ENCODE measurements around the gene TMC8.

TMC8 gene

DNA sequence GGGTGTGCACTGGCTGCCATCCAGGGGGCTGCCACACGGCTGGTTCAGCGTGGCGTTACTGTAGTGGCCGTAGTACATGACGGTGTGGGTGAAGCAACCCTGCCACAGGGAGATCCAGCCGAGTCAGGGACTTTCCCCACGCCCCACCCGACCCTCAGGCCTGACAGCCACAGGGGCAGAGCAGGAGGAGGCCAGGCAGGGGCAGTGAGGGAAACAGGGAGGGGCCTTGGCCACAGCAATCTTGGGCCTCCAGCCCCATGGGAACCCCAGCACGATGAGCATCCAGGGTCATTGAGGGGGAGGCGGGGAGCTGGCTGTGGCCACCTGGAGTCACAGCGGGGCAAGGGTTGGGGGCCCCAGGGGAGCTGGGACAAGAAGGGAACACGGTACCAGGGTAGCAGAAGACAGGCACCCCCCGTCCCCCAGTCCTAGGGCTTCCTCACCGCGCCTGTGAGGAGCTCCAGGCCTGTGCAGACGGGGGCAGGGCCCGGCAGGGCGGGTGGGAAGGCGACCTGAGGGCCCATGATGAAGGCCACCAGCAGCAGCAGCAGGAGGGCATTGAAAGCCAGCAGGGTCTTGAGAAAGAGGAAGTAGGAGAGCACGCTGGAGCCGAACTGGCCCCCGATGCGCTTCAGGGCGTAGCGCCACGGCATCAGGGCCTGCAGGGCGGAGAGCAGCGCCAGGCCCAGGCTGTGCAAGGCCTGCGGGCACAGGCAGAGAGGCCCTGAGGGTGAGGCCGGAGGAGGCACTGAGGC is 6.3 kb upstream of the TMC8 start:
- DNase-seq (ENCODE audit: low read depth) = no peak

DNA sequence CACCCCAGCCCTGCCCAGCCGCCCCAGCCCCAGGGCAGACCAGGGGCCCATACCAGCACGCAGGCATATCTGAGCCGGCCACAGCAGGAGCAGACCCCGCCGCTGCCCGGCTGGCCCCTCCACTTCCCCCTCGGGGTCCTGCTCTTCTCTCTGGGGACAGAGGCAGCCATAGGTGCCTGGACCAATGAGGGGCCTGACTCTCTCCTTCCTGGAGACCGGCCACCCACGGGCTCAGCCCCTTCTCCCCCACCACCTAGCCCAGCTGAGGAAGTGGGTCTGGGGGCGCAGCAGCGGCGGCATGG is 5.8 kb upstream of the TMC8 start:
- no peak for DNase-seq (ENCODE audit: low read depth)

DNA sequence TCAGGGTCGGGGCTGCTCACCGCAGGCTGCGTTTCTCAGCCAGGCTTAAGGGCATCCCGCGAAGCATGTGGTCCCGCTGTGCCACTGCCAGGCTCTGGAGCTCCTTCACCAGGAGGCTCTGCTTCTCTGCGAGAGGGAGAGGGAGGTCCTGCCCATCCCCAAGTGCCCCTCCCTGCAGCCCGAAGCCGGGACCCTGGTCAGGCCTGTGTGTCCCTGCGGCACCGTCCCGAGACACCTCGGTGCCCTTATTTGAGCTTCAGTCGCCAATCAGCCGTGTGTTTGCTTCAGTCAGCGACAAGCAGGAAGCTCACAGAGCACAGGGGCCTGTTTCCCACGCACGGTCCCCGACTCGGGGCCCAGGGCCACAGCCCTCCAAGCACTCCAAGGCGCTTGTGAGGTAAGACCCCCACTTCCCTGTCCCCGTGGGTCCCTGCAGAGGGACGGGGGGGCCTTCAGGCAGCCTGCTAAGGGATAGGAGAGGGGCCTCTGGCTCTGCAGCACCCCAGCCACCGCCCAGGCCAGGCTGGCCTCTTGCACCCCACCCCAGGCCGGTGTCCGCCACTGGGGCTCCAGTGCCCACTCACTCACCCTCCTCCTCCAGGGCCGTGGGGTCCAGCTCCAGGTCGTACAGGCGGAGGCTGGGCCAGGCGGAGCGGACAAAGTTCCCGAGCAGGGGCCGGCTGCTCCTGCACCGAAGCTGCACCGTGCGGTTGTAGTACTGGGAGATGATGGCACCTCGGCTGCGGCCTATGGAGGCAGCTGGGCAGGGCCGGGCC is 5.2 kb upstream of the TMC8 start:
- no peak for DNase-seq (ENCODE audit: low read depth)

DNA sequence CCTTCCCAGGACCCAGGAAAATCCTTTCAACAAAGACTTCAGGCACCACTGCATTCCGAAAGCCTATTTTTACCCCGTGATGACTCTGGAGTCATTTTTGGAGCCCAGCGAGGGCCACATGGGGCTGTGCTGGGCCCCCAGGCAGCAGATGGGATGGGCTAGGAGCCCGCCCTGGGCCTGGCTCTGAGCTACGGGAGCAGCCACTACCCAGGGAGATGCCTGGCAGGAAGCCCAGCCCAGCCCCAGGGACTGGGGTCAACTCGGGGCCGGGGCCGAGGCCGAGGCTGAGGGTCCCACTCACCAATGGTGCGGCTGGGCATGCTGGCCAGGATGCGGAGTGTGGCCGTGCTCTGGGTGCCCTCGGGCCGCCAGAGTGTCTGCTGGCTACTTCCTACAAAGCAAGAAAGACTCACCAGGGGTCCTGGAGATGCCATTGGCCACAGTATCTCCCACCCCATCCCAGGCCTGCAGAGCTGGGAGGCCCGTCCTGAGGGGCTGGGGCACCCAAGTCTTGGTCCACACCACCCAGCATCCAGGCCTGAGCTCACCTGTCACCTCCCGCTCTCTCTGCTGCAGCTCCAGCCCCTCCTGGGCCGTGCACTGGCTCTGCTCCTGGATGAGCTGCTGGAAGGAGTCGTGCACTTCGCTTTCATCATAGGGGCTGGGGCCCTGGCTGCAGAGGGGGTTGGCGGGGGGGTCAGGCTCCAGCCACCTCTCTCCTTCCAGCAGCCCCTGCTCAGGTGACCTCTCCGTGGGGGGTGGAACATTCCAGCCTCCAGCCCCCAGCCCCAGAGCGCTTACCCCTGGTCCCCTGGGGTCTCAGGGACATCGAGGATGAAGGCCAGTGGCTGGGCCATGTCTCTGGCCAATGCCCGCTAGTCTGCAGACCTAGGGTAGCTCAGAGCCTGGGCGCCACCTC is 4.3 kb upstream of the TMC8 start:
- DNase-seq (ENCODE audit: low read depth) = no peak

DNA sequence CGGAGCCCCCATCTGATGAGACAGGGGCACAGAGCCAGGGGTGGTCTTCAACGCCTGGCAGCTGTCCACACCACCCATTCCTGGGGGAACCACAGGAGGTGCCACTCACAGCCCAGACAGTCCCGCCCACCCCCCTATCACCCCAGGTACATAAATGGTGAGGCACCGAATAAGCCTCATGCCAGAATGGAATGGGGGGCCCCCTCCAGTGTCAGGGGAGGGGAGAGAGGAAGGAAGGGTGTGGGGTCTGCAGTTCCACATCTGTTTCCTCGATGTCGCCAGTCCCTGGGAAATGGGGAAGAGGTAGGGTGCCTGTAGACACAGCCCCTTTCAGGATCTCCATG is 3.7 kb upstream of the TMC8 start:
- no peak for DNase-seq (ENCODE audit: low read depth)

DNA sequence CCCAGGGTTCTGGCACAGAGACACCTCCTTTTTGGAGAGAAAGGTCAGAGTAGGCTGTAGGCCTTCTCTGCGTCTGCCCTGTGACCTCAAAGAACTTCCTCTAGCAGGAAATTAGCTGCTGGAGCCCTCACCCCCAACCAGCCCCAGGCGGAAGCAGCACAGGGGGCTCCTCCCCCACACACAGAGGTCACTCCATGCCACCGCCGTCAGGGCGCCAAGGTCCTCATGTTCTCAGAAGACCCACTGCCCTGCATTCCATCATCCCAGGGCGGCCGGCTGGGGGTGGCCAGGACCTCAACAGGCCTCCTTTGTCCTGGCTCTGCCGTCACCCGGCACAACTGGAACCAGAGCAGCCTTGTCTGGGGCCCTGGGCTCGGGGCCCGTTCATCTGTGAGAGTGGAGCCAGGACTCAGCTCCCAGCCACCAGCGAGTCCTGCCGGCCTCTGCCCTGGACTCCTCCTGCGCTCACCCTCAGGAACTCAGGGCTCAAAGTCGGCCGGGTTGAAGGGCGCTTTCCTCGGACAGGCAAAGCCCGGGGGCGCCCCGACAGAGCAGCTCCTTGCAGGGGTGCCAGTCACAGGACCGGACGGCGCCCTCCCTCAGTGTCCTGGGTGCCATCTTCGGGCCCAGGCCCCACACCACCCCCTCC is 3.2 kb upstream of the TMC8 start:
- peak; percentile 41 for DNase-seq (ENCODE audit: low read depth)

DNA sequence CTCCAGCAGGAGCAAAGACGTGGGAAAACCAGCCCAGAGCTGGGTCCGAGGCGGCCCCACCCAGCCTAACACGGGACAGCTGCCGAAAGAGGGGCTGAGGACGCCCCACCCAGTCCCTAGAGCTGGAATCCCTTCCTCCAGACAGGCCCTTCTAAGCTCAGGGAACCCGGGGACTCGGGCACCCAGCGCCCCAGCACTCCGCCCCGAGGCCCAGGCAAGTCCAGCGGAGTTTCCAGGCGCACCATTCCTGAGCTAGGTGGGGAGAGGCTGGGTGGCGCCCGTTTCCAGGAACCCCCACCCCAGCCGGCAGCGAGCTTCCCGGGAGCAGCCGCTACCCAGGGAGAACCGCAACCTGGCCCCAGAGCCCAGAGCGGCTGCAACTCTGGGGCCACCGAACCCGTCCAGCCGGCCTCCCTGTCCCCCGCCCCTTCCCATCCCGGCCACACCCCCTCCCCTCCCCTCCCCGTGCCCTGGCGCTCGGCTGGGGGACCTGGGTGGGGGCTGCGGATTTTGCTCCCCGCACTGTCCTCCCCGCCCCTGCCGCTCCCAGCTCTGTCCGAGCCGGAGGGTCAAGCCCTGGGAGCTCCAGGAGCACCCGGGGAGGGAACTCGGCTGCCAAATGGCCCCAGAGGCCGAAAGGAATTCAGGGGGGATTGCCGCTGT is 2.6 kb upstream of the TMC8 start:
- DNase-seq (ENCODE audit: low read depth) = no peak

DNA sequence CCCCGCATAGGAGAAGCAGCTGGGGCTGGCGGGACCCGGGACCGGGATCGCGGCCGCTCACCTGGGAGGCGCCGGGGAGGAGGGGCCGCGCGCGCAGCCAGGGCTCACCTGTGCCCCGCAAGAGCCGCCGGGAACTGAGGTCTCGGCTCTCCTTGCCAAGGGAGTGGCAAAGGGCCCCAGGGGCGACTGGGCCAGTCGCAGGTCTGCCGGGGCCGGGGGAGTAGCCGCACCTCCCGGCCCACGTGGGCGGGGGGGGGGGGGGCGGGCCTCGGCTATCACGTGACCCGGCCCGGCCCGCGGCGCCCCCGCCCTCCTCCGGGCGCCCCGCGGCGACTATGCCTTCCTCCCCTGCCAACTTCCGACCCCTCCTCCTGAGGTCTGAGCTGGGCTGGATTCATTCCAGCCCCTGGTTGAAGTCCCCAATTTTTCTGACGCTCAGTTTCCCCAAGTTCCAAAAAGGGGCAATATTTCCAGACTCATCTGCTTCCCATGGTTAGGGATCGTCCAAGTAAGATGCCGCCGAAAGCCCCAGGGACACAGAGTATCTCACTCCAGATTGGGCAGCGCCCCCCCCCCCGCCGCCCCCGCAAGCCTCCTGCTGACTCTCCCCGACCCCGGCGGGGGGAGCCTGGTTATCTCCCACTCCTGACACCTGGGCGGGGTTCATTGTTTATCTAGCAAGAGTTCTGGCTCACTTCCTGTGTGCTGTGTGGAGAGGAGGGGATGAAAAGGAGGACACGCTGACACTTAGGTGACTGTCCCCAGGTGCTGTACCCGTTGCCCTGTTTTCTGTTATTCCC is 1.8 kb upstream of the TMC8 start, which contains the start of gene TMC6:
TMC6 (minus strand) TSS at position 205 of the 800 bp plus-strand sequence. CDS start 1,923 bp downstream, outside the sequence.
- DNase-seq (ENCODE audit: low read depth) = peak; percentile 55

DNA sequence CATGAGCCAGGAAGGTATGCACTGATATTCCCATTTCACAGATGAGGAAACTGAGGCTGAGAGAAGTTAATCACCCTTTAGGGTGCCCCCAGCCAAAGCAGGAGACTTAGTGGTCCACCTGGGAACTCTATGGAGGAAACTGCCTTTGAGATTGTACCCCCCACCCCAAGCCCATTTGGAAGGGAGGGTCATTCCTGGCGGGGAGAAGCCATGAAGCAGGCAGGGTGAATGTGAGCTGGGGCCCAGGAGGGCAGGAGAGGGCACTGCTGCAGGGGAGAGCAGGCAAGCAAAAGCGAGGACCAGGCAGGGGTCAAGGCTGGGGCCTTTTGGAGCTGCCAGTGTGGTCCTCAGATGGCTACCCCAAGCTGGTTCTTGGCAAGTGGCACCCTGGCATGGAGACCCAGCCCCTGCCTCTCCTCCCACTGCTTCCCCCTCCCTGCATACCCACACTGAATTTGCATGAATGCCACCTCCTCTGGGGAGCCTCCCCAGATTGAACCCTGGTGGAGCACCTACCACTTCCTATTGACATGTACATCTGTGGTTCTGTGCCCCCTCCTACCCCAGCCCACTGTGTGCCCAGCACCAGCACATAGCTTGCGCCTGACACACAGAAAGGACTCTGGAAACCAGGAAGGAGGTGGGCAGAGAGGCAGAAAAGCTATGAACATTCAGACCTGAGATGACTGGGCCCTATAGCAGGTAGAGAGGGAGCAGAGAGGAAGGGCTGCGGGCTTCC is 1.1 kb upstream of the TMC8 start:
- DNase-seq (ENCODE audit: low read depth) = no peak

DNA sequence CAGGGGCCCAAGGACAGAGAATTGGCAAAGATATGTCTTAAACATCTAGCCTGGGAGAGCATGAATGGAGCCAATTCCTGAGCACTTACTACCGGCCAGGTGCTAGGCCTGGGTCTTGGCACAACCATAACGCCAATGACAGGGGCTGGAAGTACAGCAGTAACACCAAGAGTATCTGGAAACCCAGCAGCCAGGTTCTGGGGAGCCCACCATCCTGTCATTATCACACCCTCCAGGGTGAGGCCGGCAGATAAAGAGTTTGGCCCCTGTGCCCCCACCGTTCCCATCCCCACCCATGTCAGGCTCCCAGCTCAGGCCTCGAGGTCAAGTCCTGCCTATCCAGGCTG is 508 bp upstream of the TMC8 start:
- no peak for DNase-seq (ENCODE audit: low read depth)

DNA sequence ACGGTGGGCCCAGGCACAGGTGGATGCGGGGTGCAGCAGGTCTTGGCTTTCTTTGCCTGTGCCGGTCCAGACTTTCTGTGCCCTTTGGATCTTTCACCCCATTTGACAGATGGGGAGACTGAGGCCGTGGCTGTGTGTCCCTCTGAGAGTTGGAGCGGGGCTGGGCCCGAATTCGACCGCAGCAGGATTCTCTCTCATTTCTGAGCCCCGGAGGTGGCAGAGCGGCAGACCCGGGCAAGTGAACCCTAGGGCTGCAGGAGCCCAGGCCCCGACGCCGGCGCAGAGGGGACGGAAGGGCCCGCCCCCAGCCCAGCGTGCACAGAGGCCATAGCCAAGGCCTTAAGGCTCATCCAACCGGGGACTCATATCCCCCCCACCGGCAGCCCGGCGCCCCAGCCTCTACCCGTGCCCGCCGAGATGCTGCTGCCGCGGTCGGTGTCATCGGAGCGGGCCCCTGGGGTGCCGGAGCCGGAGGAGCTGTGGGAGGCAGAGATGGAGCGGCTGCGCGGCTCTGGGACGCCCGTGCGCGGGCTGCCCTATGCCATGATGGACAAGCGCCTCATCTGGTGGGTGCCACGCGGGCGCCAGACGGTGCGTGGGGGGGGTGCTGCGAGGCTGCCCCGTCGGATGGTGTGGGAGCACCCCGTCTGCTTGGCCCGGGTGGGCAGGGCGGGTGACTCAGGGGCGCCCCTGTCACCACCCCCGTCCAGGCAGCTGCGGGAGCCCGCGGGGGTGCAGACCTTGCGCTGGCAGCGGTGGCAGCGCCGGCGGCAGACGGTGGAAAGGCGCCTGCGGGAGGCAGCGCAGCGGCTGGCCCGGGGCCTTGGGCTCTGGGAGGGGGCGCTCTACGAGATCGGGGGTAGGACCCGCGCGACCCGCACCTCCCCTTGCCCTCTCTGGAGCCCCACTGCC is 857 bp downstream of the TMC8 start:
- peak; percentile 45 for DNase-seq (ENCODE audit: low read depth)

DNA sequence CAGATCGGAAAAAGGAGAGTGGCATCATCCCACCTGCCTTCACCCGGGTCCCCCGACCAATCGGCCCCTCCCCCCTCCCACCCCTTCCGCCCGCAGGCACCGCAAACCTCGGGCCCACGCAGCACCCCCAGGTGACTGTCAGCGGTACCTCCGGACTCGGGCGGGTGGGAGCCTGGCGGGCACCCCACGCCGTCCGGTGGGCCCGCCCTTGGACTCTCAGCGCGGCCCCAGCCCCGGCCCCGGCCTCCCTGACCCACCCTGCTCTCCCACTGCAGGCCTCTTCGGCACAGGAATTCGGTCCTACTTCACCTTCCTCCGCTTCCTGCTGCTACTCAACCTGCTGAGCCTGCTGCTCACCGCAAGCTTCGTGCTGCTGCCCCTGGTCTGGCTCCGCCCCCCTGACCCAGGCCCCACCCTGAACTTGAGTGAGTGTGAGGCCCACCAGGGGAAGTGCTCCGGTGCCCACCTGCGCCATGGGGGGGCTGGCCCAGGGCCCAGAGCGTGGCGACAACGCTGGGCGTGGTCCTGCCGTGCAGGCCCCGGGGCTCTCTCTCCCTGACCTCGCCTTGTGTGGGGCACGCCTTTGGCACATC is 1.6 kb downstream of the TMC8 start:
- peak; percentile 59 for DNase-seq (ENCODE audit: low read depth)

DNA sequence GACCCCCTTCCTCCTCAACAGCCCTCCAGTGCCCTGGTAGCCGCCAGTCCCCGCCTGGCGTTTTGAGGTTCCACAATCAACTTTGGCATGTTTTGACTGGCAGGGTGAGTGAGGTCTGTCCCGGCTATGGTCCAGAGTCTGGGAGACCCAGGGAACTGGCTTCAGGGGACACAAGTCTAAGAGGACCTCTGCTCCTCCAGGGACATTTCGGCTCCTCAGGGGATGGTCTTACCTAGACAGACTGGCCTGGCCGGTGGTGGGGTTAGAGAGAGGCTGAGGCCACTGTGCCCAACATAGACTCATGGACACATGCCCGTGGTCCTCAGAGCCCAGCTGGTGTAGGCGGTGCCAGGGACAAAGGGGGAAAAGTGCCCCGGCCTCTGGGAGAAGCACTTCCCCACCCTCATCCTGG is 2.2 kb downstream of the TMC8 start:
- no peak for DNase-seq (ENCODE audit: low read depth)

DNA sequence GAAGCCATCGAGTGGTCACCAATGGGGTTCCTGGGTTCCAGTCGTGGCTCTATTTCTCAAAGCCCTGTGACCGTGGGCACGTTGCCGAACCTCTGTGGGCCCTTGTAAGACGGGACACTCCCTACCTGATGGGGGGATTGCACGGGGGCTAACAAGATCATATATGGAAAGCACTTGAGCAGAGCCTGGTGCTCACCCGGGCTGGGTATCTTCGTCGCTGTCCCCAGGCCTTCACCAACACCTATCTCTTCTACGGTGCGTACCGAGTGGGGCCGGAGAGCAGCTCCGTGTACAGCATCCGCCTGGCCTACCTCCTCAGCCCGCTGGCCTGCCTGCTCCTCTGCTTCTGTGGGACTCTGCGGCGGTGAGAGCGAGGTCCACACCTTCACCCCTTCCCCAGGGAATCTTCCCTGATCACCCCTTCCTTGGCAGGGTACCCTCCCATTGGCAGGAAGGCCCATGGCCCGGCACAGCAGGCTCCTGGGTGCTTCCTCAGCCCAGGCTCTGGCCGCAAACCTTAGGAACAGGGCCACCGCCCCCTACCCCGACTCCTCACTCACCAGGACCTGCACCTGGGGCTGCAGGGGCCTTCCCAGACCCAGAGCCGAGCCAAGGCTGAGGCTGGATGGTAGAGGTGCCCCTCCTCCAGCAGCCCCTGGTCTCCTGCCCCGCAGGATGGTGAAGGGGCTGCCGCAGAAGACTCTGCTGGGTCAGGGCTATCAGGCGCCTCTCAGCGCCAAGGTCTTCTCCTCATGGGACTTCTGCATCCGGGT is 2.8 kb downstream of the TMC8 start:
- DNase-seq (ENCODE audit: low read depth) = no peak

DNA sequence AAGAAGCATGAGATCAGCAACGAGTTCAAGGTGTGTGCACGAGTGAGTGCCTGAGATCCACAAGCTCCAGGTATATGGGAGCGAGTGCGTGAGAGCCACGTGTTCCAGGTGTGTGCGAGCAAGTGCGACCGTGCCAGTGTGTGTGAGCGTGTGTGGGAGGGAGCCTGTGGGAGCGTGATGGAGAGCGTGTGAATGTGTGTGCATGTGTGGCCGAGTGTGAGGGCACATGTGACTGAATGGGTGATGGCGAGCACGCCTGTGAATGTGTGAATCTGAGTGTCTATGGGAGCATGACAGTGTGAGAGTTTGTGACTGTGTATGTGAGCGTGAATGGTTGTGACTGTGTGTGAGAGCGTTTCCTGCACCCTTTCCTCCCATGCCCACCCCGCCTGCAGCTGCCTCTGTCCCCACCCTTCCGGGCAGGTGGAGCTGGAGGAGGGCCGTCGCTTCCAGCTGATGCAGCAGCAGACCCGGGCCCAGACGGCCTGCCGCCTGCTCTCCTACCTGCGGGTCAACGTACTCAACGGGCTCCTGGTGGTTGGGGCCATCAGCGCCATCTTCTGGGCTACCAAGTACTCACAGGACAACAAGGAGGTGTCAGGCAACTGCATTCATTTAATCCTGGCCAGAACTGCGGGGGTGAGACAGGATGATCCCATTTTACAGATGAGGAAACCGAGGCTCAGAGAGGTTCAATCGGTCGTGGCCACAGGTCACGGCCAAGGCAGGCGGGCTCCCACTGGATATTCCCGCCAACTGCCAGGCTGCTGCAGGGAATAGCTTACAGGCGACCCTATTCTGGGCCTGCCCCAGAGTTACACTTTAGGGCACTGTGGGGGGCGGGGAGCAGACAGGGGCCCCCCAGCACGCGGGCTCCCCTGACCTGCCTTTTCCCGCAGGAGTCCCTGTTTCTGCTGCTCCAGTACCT is 3.7 kb downstream of the TMC8 start:
- DNase-seq (ENCODE audit: low read depth) = peak; percentile 61

DNA sequence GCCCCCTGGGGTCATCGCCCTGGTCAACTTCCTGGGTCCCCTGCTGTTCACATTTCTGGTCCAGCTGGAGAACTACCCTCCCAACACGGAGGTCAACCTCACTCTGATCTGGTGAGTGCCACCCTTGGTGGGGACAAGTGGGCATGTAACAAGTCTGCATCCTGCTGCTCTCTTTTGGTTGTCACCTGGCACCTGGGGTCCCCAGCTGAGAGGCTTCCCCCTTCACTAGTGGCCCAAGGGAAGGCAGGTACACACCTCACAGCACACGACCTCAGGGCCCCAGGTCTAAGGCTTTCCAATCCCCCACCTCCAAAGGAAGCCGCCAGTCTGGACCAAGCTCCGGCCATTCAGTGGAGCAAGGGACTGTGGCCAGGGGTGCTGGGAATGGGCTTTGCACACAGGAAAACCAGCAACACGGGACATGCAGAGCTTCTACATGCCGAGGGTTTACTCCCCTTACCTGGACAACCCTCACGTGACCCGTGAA is 4.4 kb downstream of the TMC8 start:
- no peak for DNase-seq (ENCODE audit: low read depth)

Measured in activated T-helper 9 cell treated with anti-CD3 and anti-CD28 coated beads, Interleukin-2, amount 50 U/mL, for 16 hours (primary cell).